A673 (cell line): ENCODE data around the gene CHEK1. TPM values are rescaled to one million over a fixed set of nuclear protein-coding genes. Genes with fewer than 3 reads are reported as not detected.

Experiments used
- total RNA-seq: library from RNA; stranded (reverse); gene quantifications from 2 replicates; pipeline ENCODE4 v1.2.3, GENCODE V29; 2021

Gene CHEK1
- total RNA-seq, 1 experiment from 2014 or later, result 135 TPM

Other genes starting within 250 kb of the CHEK1 start
- gene FEZ1, start 128.9 kb upstream of the CHEK1 start, total RNA-seq, result 2.5 TPM in 2 replicates
- gene EI24, start 55.7 kb upstream of the CHEK1 start, total RNA-seq, result 147 and 161 TPM in 2 replicates
- gene STT3A, start 32.3 kb upstream of the CHEK1 start, total RNA-seq, result 240 and 278 TPM in 2 replicates
- gene ACRV1, start 55.7 kb downstream of the CHEK1 start, total RNA-seq, result not detected in 2 replicates
- gene PATE1, start 121.1 kb downstream of the CHEK1 start, total RNA-seq, result not detected in 2 replicates
- gene PATE2, start 153.7 kb downstream of the CHEK1 start, total RNA-seq, result not detected in 2 replicates
- gene PATE3, start 163.0 kb downstream of the CHEK1 start, total RNA-seq, result not detected in 2 replicates
- not detected in 2 replicates for gene PATE4, start 208.2 kb downstream of the CHEK1 start, total RNA-seq